Measurements from ENCODE around the gene SIM2. TPM values are rescaled to one million over a fixed set of nuclear protein-coding genes. Genes with fewer than 3 reads are reported as not detected.
"Not testable (repeated sequence)": the region's sequence is repeated elsewhere in the genome, so short reads cannot be mapped to it uniquely, and the experiment has no call there.

SIM2 gene, protein sequence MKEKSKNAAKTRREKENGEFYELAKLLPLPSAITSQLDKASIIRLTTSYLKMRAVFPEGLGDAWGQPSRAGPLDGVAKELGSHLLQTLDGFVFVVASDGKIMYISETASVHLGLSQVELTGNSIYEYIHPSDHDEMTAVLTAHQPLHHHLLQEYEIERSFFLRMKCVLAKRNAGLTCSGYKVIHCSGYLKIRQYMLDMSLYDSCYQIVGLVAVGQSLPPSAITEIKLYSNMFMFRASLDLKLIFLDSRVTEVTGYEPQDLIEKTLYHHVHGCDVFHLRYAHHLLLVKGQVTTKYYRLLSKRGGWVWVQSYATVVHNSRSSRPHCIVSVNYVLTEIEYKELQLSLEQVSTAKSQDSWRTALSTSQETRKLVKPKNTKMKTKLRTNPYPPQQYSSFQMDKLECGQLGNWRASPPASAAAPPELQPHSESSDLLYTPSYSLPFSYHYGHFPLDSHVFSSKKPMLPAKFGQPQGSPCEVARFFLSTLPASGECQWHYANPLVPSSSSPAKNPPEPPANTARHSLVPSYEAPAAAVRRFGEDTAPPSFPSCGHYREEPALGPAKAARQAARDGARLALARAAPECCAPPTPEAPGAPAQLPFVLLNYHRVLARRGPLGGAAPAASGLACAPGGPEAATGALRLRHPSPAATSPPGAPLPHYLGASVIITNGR
- total RNA-seq, result not detected

DNA sequence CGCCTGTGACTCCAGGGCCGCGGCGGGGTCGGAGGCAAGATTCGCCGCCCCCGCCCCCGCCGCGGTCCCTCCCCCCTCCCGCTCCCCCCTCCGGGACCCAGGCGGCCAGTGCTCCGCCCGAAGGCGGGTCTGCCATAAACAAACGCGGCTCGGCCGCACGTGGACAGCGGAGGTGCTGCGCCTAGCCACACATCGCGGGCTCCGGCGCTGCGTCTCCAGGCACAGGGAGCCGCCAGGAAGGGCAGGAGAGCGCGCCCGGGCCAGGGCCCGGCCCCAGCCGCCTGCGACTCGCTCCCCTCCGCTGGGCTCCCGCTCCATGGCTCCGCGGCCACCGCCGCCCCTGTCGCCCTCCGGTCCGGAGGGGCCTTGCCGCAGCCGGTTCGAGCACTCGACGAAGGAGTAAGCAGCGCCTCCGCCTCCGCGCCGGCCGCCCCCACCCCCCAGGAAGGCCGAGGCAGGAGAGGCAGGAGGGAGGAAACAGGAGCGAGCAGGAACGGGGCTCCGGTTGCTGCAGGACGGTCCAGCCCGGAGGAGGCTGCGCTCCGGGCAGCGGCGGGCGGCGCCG, at the start of gene SIM2:
Gene SIM2, plus strand, starts transcription at position 135 of the 565 bp plus-strand sequence. CDS start 632 bp downstream, outside the sequence.
- intact Hi-C loops (cut with DNase I), result no loop called here
- H3K4me1 ChIP-seq, result peaks cover 50% of the 10 kb centered on the region
- H3K9me3 ChIP-seq, result no peaks in the 10 kb centered on the region
- peaks cover 58% of the 10 kb centered on the region for H3K27me3 ChIP-seq
- no peak for DNase-seq (ENCODE audit: extremely low spot score in 2 of 2)
- no peak within 1 kb of the TSS for H3K27ac ChIP-seq
- H3K4me3 ChIP-seq, result peak within 1 kb of the TSS; percentile 34 to 37
- TF ChIP-seq, protein P1, sequence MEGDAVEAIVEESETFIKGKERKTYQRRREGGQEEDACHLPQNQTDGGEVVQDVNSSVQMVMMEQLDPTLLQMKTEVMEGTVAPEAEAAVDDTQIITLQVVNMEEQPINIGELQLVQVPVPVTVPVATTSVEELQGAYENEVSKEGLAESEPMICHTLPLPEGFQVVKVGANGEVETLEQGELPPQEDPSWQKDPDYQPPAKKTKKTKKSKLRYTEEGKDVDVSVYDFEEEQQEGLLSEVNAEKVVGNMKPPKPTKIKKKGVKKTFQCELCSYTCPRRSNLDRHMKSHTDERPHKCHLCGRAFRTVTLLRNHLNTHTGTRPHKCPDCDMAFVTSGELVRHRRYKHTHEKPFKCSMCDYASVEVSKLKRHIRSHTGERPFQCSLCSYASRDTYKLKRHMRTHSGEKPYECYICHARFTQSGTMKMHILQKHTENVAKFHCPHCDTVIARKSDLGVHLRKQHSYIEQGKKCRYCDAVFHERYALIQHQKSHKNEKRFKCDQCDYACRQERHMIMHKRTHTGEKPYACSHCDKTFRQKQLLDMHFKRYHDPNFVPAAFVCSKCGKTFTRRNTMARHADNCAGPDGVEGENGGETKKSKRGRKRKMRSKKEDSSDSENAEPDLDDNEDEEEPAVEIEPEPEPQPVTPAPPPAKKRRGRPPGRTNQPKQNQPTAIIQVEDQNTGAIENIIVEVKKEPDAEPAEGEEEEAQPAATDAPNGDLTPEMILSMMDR (IDR thresholded peaks at IDR 0.05), result no peak
- no peak for TF ChIP-seq POLR2A (IDR thresholded peaks at IDR 0.05)
- TF ChIP-seq POLR2AphosphoS5 (IDR thresholded peaks at IDR 0.05; ENCODE audit: insufficient read depth in 1 of 2, low read depth in 1 of 2), result no peak
- no peaks in the 10 kb centered on the region for H3K36me3 ChIP-seq

DNA sequence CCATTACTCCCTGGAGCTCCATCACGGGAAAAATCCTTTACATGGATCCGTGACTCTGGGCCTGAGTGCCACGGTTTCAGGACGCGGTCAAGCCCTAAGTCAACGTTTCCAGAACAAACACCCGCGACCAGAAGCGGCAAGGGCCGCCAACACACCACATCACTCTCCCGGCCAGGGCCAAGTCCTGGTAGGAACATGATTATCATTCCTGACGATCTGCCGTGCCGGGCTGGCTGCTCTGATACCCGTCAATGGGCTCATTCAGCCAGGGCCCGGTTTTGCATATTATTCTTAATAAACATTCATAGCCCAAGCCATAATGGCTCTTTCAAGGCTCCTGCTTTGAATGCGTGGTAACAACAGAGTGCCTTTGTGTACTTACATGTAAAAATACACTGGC, 44.6 kb upstream of the SIM2 start:
- H3K27me3 ChIP-seq, result no peaks in the 10 kb centered on the region
- no peaks in the 10 kb centered on the region for H3K4me1 ChIP-seq
- H3K4me3 ChIP-seq, result no peak overlapping the region
- DNase-seq (ENCODE audit: extremely low spot score in 2 of 2), result no peak
- no peaks in the 10 kb centered on the region for H3K9me3 ChIP-seq
- no peaks in the 10 kb centered on the region for H3K36me3 ChIP-seq
- H3K27ac ChIP-seq, result no peak overlapping the region
- TF ChIP-seq POLR2AphosphoS5 (IDR thresholded peaks at IDR 0.05; ENCODE audit: insufficient read depth in 1 of 2, low read depth in 1 of 2), result no peak
- TF ChIP-seq POLR2A (IDR thresholded peaks at IDR 0.05), result no peak
- TF ChIP-seq, protein P1 (IDR thresholded peaks at IDR 0.05), result no peak
- intact Hi-C loops (cut with DNase I), result no loop called here

DNA sequence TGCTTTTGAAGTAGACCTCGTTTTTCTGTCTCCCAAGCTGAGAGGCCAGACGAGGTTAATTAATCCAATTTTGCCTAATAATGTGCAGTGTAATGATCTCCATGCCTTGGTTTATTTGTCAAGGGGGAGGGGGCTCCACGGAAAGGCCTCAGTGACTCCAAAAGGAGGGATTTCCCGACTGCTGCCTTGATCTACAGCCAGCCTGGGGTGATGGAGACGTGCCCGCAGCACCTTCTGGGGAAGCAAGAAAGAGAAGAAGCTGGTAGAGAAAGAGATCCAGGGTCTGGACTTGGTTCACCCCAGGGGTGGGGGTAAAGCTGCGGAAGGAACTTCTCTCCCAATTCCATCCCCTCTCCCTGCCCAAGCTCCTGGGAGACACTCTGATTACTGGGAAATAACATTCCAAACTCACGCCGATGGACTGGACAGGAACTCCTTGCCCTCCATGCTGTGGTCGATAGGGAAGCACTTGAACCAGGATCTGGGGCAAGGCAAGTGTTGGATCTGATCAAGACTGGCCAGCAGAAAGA, 44.1 kb upstream of the SIM2 start:
- intact Hi-C loops (cut with DNase I), result no loop called here
- DNase-seq (ENCODE audit: extremely low spot score in 2 of 2), result no peak
- Histone ChIP-seq H3K27ac (no peak overlapping the region), H3K27me3 (no peaks in the 10 kb centered on the region), H3K4me3 (no peak overlapping the region), H3K9me3 (no peaks in the 10 kb centered on the region), H3K4me1 (no peaks in the 10 kb centered on the region), H3K36me3 (no peaks in the 10 kb centered on the region)
- TF ChIP-seq POLR2AphosphoS5 (IDR thresholded peaks at IDR 0.05; ENCODE audit: insufficient read depth in 1 of 2, low read depth in 1 of 2), result no peak
- TF ChIP-seq POLR2A (IDR thresholded peaks at IDR 0.05), result no peak
- TF ChIP-seq, protein P1 (IDR thresholded peaks at IDR 0.05), result no peak

DNA sequence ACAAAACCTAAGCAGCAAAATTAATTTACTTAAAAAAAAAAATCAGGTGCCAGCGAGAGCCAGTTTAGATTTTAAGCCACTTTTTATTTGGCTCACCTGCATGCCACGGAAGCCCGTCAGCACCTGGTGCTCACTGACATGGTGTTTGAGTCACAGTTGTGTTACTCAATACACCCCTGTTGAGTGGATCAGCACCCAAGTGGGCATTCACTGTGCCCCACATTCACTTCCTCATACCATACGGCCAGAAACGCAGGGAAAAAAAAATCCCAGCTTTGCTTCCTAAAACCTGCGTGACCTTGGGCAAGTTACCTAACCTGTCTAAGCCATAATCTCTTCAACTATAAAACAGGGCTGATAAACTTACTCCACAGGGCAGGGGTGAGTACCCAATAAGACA, 42.8 kb upstream of the SIM2 start:
- intact Hi-C loops (cut with DNase I), result no loop called here
- Histone ChIP-seq H3K9me3 (no peaks in the 10 kb centered on the region), H3K27ac (no peak overlapping the region), H3K4me3 (no peak overlapping the region), H3K4me1 (no peaks in the 10 kb centered on the region), H3K36me3 (no peaks in the 10 kb centered on the region), H3K27me3 (no peaks in the 10 kb centered on the region)
- no peak for DNase-seq (ENCODE audit: extremely low spot score in 2 of 2)
- TF ChIP-seq, protein P1 (IDR thresholded peaks at IDR 0.05), result no peak
- TF ChIP-seq POLR2A (IDR thresholded peaks at IDR 0.05) (no peak), POLR2AphosphoS5 (IDR thresholded peaks at IDR 0.05; ENCODE audit: insufficient read depth in 1 of 2, low read depth in 1 of 2) (no peak)

DNA sequence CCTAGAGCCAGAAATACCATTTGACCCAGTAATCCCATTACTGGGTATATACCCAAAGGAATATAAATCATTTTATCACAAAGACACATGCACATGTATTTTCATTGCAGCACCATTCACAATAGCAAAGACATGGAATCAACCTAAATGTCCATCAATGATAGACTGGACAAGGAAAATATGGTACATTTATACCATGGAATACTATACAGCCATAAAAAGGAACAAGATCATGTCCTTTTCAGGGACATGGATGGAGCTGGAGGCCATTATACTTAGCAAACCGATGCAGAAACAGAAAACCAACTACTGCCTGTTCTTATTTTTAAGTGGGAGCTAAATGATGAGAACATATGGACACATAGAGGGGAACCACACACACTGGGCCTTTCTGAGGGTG, 41.6 kb upstream of the SIM2 start:
- intact Hi-C loops (cut with DNase I), result not testable (repeated sequence)

More for the DNA sequence above, 41.6 kb upstream of the SIM2 start:
- H3K9me3 ChIP-seq; H3K27me3 ChIP-seq; H3K4me3 ChIP-seq; H3K4me1 ChIP-seq; H3K36me3 ChIP-seq; DNase-seq (ENCODE audit: extremely low spot score in 2 of 2); H3K27ac ChIP-seq: not testable (repeated sequence)
